HTERT RPE-1 (cell line): ENCODE results near the gene TMEM98.
"Not testable (repeated sequence)": the region's sequence is repeated elsewhere in the genome, so short reads cannot be mapped to it uniquely, and the experiment has no call there.

Experiments
- in situ Hi-C: fragments of 300-500 bp; cut with MboI; formaldehyde crosslinking; loops from 4 replicates; pipeline ENCODE4 v1.14.3; 2020; ENCODE audit warnings: low sequenced_read_pairs

TMEM98 gene

GRCh38 chr17:32976131-32976530 is 48.2 kb downstream of the TMEM98 start:
- in situ Hi-C loops: no loop called here

GRCh38 chr17:32976605-32977004 is 48.7 kb downstream of the TMEM98 start:
- in situ Hi-C loops: no loop called here

- in situ Hi-C loops: no loop called here
Observed at GRCh38 chr17:32980230-32980629, 52.3 kb downstream of the TMEM98 start.

GRCh38 chr17:32981611-32982010 is 53.7 kb downstream of the TMEM98 start:
- in situ Hi-C loops: not testable (repeated sequence)

GRCh38 chr17:32985050-32985756 is 57.2 kb downstream of the TMEM98 start:
- in situ Hi-C loops: no loop called here

- in situ Hi-C loops: not testable (repeated sequence)
Observed at GRCh38 chr17:32987453-32987805, 59.5 kb downstream of the TMEM98 start.

GRCh38 chr17:32987868-32988267 is 59.9 kb downstream of the TMEM98 start:
- in situ Hi-C loops: not testable (repeated sequence)

- in situ Hi-C loops: no loop called here
Observed at GRCh38 chr17:32988481-32989101, 60.6 kb downstream of the TMEM98 start.

GRCh38 chr17:32992321-32993033 is 64.5 kb downstream of the TMEM98 start:
- in situ Hi-C loops: no loop called here

- in situ Hi-C loops: no loop called here
Observed at GRCh38 chr17:32993977-32994376, 66.0 kb downstream of the TMEM98 start.
